HEK293 (cell line): ENCODE results near the gene SCAMP2.

ENCODE experiments used
- KLF1 ChIP-seq: fragments of 450-650 bp; formaldehyde crosslinking; IDR thresholded peaks from 2 replicates; pipeline ENCODE4 v1.5.1; 2016; ENCODE audit warnings: missing biosample characterization, missing genetic modification characterization
- REPIN1 ChIP-seq: fragments of 450-650 bp; formaldehyde crosslinking; IDR thresholded peaks from 2 replicates; pipeline ENCODE4 v1.5.1; 2017; ENCODE audit warnings: missing biosample characterization, missing genetic modification characterization, low read depth
- ZBTB7A ChIP-seq: fragments of 450-650 bp; formaldehyde crosslinking; IDR thresholded peaks from 2 replicates; pipeline ENCODE4 v1.5.1; 2016; ENCODE audit warnings: low read depth, missing biosample characterization, missing genetic modification characterization
- ZNF10 ChIP-seq: fragments of 450-650 bp; formaldehyde crosslinking; IDR thresholded peaks from 2 replicates; pipeline ENCODE4 v1.5.1; 2017; ENCODE audit warnings: missing biosample characterization, missing genetic modification characterization
- ZNF404 ChIP-seq: fragments of 450-650 bp; formaldehyde crosslinking; IDR thresholded peaks from 2 replicates; pipeline ENCODE4 v1.5.1; 2017; ENCODE audit warnings: missing biosample characterization, missing genetic modification characterization
- ZNF558 ChIP-seq: fragments of 450-650 bp; formaldehyde crosslinking; IDR thresholded peaks from 2 replicates; pipeline ENCODE4 v1.5.1; 2016; ENCODE audit warnings: missing biosample characterization, missing genetic modification characterization
- ZNF629 ChIP-seq: fragments of 450-650 bp; formaldehyde crosslinking; IDR thresholded peaks from 2 replicates; pipeline ENCODE4 v1.5.1; 2017; ENCODE audit warnings: missing biosample characterization, missing genetic modification characterization
- ZNF777 ChIP-seq: fragments of 450-650 bp; formaldehyde crosslinking; IDR thresholded peaks from 2 replicates; pipeline ENCODE4 v1.5.1; 2017; ENCODE audit warnings: missing biosample characterization, missing genetic modification characterization, borderline replicate concordance
- TF ChIP-seq, protein P1 (sequence below): fragments of 450-650 bp; formaldehyde crosslinking; IDR thresholded peaks from 2 replicates; pipeline ENCODE4 v1.5.1; 2016; ENCODE audit warnings: missing biosample characterization, missing genetic modification characterization
- TF ChIP-seq, protein P2 (sequence below): fragments of 450-650 bp; formaldehyde crosslinking; IDR thresholded peaks from 2 replicates; pipeline ENCODE4 v1.5.1; 2016; ENCODE audit warnings: missing biosample characterization, missing genetic modification characterization, low read depth
- TF ChIP-seq, protein P3 (sequence below): fragments of 450-650 bp; formaldehyde crosslinking; IDR thresholded peaks from 2 replicates; pipeline ENCODE4 v1.5.1; 2017; ENCODE audit warnings: missing biosample characterization, missing genetic modification characterization

DNA sequence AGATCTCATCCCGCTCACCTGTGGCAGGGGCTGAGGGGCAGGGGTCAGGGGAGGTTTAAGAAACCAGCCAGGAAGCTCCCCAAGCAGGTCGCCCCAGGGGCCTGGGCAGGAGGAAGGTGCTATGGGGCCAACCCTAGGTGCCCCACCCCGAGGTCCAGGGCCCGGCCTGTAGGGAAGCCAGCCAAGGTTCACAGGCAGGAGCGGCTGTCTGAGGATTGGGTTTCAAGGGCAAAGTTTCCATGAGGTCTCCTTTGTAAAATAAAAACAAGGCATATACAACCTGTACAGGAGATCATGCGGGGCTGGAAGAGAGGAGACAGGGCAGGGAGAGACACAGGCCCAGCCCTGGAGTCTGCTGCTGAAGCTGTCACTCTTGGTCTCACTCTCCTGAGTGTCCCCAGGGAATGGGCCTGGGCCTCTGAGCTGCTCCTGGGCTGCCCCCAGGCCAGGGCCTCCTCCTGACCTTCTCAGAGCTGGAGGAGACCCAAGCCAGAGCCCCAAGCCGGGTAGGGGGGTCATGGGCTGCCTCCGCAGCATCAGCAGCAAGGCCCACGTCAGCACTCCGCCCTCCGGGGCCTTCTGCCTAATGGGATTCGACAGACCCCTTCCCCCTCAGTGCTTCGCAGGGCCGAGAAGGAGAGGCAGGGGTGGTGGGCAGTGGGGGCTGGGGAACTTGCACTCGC, 41.2 kb downstream of the SCAMP2 start:
- TF ChIP-seq, protein P1, sequence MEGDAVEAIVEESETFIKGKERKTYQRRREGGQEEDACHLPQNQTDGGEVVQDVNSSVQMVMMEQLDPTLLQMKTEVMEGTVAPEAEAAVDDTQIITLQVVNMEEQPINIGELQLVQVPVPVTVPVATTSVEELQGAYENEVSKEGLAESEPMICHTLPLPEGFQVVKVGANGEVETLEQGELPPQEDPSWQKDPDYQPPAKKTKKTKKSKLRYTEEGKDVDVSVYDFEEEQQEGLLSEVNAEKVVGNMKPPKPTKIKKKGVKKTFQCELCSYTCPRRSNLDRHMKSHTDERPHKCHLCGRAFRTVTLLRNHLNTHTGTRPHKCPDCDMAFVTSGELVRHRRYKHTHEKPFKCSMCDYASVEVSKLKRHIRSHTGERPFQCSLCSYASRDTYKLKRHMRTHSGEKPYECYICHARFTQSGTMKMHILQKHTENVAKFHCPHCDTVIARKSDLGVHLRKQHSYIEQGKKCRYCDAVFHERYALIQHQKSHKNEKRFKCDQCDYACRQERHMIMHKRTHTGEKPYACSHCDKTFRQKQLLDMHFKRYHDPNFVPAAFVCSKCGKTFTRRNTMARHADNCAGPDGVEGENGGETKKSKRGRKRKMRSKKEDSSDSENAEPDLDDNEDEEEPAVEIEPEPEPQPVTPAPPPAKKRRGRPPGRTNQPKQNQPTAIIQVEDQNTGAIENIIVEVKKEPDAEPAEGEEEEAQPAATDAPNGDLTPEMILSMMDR = no peak
- TF ChIP-seq ZBTB7A (tag by site-specific recombination) (no peak), ZNF10 (no peak), REPIN1 (tag by site-specific recombination) (no peak), ZNF629 (tag by site-specific recombination) (no peak), ZNF404 (tag by site-specific recombination) (no peak), ZNF558 (no peak), KLF1 (tag by site-specific recombination) (no peak), ZNF777 (tag by site-specific recombination) (no peak)
- TF ChIP-seq, protein P2, sequence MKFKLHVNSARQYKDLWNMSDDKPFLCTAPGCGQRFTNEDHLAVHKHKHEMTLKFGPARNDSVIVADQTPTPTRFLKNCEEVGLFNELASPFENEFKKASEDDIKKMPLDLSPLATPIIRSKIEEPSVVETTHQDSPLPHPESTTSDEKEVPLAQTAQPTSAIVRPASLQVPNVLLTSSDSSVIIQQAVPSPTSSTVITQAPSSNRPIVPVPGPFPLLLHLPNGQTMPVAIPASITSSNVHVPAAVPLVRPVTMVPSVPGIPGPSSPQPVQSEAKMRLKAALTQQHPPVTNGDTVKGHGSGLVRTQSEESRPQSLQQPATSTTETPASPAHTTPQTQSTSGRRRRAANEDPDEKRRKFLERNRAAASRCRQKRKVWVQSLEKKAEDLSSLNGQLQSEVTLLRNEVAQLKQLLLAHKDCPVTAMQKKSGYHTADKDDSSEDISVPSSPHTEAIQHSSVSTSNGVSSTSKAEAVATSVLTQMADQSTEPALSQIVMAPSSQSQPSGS = no peak
- TF ChIP-seq, protein P3, sequence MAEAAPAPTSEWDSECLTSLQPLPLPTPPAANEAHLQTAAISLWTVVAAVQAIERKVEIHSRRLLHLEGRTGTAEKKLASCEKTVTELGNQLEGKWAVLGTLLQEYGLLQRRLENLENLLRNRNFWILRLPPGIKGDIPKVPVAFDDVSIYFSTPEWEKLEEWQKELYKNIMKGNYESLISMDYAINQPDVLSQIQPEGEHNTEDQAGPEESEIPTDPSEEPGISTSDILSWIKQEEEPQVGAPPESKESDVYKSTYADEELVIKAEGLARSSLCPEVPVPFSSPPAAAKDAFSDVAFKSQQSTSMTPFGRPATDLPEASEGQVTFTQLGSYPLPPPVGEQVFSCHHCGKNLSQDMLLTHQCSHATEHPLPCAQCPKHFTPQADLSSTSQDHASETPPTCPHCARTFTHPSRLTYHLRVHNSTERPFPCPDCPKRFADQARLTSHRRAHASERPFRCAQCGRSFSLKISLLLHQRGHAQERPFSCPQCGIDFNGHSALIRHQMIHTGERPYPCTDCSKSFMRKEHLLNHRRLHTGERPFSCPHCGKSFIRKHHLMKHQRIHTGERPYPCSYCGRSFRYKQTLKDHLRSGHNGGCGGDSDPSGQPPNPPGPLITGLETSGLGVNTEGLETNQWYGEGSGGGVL (tag by site-specific recombination) = no peak
